Liver (tissue), 9 donors: Measurements from ENCODE around the gene GNB1. TPM values are rescaled to one million over a fixed set of nuclear protein-coding genes. Genes with fewer than 3 reads are reported as not detected.
"Not testable (repeated sequence)": the region's sequence is repeated elsewhere in the genome, so short reads cannot be mapped to it uniquely, and the experiment has no call there.

Experiments
- DNase-seq: peaks from one replicate; pipeline ENCODE4 v3.0.0-alpha.2; 2017; ENCODE audit warnings: low spot score
- H3K27ac ChIP-seq, 2 donors: one replicate each; pipeline ENCODE4 v1.7.0; 2013; ENCODE audit warnings: inconsistent platforms in 2 of 2, low read length in 2 of 2, control low read depth in 1 of 2, low read depth in 1 of 2, mild to moderate bottlenecking in 1 of 2
- H3K27me3 ChIP-seq, 4 donors: one replicate each; pipeline versions ENCODE4 v1.6.1 to v1.7.0; 2013; ENCODE audit warnings: low read length in 3 of 4, inconsistent platforms in 1 of 4, mild to moderate bottlenecking in 1 of 4, moderate library complexity in 1 of 4; ENCODE audit not compliant: control insufficient read depth in 4 of 4, insufficient read depth in 4 of 4
- H3K36me3 ChIP-seq, 4 donors: one replicate each; pipeline versions ENCODE4 v1.6.1 to v1.7.0; 2013; ENCODE audit warnings: low read length in 3 of 4, mild to moderate bottlenecking in 3 of 4, low read depth in 1 of 4, moderate library complexity in 1 of 4; ENCODE audit not compliant: control insufficient read depth in 4 of 4, insufficient read depth in 3 of 4
- H3K4me1 ChIP-seq, 4 donors: one replicate each; pipeline versions ENCODE4 v1.6.1 to v1.7.0; 2013; ENCODE audit warnings: low read length in 3 of 4, mild to moderate bottlenecking in 3 of 4, moderate library complexity in 1 of 4; ENCODE audit not compliant: control insufficient read depth in 4 of 4, insufficient read depth in 4 of 4
- H3K4me3 ChIP-seq, 3 donors: one replicate each; pipeline versions ENCODE4 v1.6.1 to v1.7.0; 2013; ENCODE audit warnings: low read length in 3 of 3, control low read depth in 1 of 3, low read depth in 1 of 3, mild to moderate bottlenecking in 1 of 3
- H3K9ac ChIP-seq, 2 donors: one replicate each; pipeline ENCODE4 v1.7.0; 2013; ENCODE audit warnings: low read length in 2 of 2, mild to moderate bottlenecking in 2 of 2, moderate library complexity in 2 of 2, control low read depth in 1 of 2, low read depth in 1 of 2
- H3K9me3 ChIP-seq, 4 donors: one replicate each; pipeline versions ENCODE4 v1.6.1 to v1.7.0; 2013; ENCODE audit warnings: low read length in 3 of 4; ENCODE audit not compliant: control insufficient read depth in 4 of 4
- FOXA1 ChIP-seq: IDR thresholded peaks from 2 replicates; pipeline ENCODE4 v1.6.1; 2016; ENCODE audit warnings: antibody characterized with exemption
- FOXA2 ChIP-seq: IDR thresholded peaks from 2 replicates; pipeline ENCODE4 v1.6.1; 2016; ENCODE audit warnings: antibody characterized with exemption
- GABPA ChIP-seq, 2 donors: IDR thresholded peaks in 1 of 2; conservative IDR thresholded peaks in 1 of 2; 2 replicates each; pipeline ENCODE4 v1.6.1; 2016; ENCODE audit warnings: antibody characterized with exemption in 2 of 2, mild to moderate bottlenecking in 1 of 2, moderate library complexity in 1 of 2
- HNF4G ChIP-seq: IDR thresholded peaks from 2 replicates; pipeline ENCODE4 v1.6.1; 2016; ENCODE audit warnings: antibody characterized with exemption
- JUND ChIP-seq, 2 donors: IDR thresholded peaks; 2 replicates each; pipeline ENCODE4 v1.6.1; 2016; ENCODE audit warnings: antibody characterized with exemption in 2 of 2
- NR2F2 ChIP-seq: IDR thresholded peaks from 2 replicates; pipeline ENCODE4 v1.6.1; 2016; ENCODE audit warnings: antibody characterized with exemption
- RAD21 ChIP-seq, 2 donors: IDR thresholded peaks; 2 replicates each; pipeline ENCODE4 v1.6.1; 2016; ENCODE audit warnings: antibody characterized with exemption in 2 of 2, mild to moderate bottlenecking in 2 of 2
- RXRA ChIP-seq, 2 donors: IDR thresholded peaks; 2 replicates each; pipeline ENCODE4 v1.6.1; 2017 to 2018; ENCODE audit warnings: antibody characterized with exemption in 2 of 2, mild to moderate bottlenecking in 1 of 2
- SP1 ChIP-seq: IDR thresholded peaks from 2 replicates; pipeline ENCODE4 v1.6.1; 2018; ENCODE audit warnings: antibody characterized with exemption, mild to moderate bottlenecking
- YY1 ChIP-seq: IDR thresholded peaks from 2 replicates; pipeline ENCODE4 v1.6.1; 2016; ENCODE audit warnings: antibody characterized with exemption, mild to moderate bottlenecking
- WGBS: extraction: QIAGEN DNeasy Blood & Tissue Kit; methylation state at CpG from one replicate; pipeline ENCODE4 v1.1.7; 2013; 5-methylcytosine and 5-hydroxymethylcytosine counted together
- polyA plus RNA-seq, 2 donors: library from polyadenylated mRNA; stranded (reverse) in 1 of 2; unstranded in 1 of 2; fragments of 200-250 nt in 1 of 2; fragments of >200 nt in 1 of 2; fragmentation: Nextera tagmentation in 1 of 2; extraction: Ambion mirVana in 1 of 2; gene quantifications; one replicate each; pipeline versions ENCODE4 v1.2.1 to v1.2.3, GENCODE V29; 2013 to 2015
- total RNA-seq, 2 donors: library from RNA; depleted of rRNA; stranded (reverse); fragments of >200 nt; gene quantifications; one replicate each; pipeline ENCODE4 v1.2.3, GENCODE V29; 2014
- TF ChIP-seq, protein P1 (sequence below): fragments of 150-350 bp; IDR thresholded peaks from 2 replicates; pipeline ENCODE4 v1.5.1; 2017; ENCODE audit warnings: improper control_type of control experiment, low read depth, low read length; ENCODE audit not compliant: missing input control
- TF ChIP-seq, protein P2 (sequence below): IDR thresholded peaks from 2 replicates; pipeline ENCODE4 v1.6.1; 2016; ENCODE audit warnings: antibody characterized with exemption, mild to moderate bottlenecking
- TF ChIP-seq, protein P3 (sequence below): IDR thresholded peaks from 2 replicates; pipeline ENCODE4 v1.6.1; 2016; ENCODE audit warnings: antibody characterized with exemption
- donor health status: healthy.
- donor health status: healthy.
- donor health status: healthy.
- donor health status: healthy.
- donor health status: healthy.

GNB1 gene
- total and polyA plus RNA-seq, 4 donors = 22.3 to 68.5 (median 52.7) TPM

DNA sequence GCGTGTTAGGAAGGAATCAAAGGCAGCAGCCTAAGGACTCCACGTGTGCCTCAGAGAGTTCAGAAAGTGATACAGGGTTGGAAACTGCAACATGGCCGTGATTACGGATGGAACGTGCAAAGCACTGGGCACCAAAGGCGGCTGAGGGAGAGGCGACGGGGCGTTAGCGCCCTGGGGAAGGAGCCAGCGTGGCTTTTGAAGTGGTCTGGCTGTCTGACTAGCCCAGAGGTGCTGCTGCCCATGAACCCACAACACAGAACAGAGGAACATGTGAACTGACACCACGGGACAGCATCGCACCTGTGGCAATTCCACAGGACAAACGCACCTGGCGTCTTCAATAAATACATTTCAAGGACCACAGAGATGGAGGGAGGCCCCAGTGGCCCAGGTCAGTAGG is 46.2 kb upstream of the GNB1 start:
- H3K9ac ChIP-seq = no peak overlapping the region
- no peaks in the 10 kb centered on the region for H3K9me3 ChIP-seq
- H3K27me3 ChIP-seq = no peaks in the 10 kb centered on the region
- 79% methylated on average over 15 of the region's 15 CpGs for WGBS
- H3K4me3 ChIP-seq = no peak overlapping the region
- DNase-seq = no peak
- peaks cover 2 to 11% (median 6%) of the 10 kb centered on the region in 4 donors for H3K4me1 ChIP-seq
- no peaks in the 10 kb centered on the region for H3K36me3 ChIP-seq
- no peak overlapping the region for H3K27ac ChIP-seq
- TF ChIP-seq, protein P1, sequence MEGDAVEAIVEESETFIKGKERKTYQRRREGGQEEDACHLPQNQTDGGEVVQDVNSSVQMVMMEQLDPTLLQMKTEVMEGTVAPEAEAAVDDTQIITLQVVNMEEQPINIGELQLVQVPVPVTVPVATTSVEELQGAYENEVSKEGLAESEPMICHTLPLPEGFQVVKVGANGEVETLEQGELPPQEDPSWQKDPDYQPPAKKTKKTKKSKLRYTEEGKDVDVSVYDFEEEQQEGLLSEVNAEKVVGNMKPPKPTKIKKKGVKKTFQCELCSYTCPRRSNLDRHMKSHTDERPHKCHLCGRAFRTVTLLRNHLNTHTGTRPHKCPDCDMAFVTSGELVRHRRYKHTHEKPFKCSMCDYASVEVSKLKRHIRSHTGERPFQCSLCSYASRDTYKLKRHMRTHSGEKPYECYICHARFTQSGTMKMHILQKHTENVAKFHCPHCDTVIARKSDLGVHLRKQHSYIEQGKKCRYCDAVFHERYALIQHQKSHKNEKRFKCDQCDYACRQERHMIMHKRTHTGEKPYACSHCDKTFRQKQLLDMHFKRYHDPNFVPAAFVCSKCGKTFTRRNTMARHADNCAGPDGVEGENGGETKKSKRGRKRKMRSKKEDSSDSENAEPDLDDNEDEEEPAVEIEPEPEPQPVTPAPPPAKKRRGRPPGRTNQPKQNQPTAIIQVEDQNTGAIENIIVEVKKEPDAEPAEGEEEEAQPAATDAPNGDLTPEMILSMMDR = no peak
- TF ChIP-seq, protein P2, sequence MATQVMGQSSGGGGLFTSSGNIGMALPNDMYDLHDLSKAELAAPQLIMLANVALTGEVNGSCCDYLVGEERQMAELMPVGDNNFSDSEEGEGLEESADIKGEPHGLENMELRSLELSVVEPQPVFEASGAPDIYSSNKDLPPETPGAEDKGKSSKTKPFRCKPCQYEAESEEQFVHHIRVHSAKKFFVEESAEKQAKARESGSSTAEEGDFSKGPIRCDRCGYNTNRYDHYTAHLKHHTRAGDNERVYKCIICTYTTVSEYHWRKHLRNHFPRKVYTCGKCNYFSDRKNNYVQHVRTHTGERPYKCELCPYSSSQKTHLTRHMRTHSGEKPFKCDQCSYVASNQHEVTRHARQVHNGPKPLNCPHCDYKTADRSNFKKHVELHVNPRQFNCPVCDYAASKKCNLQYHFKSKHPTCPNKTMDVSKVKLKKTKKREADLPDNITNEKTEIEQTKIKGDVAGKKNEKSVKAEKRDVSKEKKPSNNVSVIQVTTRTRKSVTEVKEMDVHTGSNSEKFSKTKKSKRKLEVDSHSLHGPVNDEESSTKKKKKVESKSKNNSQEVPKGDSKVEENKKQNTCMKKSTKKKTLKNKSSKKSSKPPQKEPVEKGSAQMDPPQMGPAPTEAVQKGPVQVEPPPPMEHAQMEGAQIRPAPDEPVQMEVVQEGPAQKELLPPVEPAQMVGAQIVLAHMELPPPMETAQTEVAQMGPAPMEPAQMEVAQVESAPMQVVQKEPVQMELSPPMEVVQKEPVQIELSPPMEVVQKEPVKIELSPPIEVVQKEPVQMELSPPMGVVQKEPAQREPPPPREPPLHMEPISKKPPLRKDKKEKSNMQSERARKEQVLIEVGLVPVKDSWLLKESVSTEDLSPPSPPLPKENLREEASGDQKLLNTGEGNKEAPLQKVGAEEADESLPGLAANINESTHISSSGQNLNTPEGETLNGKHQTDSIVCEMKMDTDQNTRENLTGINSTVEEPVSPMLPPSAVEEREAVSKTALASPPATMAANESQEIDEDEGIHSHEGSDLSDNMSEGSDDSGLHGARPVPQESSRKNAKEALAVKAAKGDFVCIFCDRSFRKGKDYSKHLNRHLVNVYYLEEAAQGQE = no peak
- TF ChIP-seq RAD21 (IDR thresholded peaks at IDR 0.05) (no peak), NR2F2 (no peak), FOXA1 (no peak), SP1 (no peak), HNF4G (no peak), YY1 (no peak), RXRA (IDR thresholded peaks at IDR 0.05) (no peak)
- TF ChIP-seq, protein P3, sequence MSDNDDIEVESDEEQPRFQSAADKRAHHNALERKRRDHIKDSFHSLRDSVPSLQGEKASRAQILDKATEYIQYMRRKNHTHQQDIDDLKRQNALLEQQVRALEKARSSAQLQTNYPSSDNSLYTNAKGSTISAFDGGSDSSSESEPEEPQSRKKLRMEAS = no peak

DNA sequence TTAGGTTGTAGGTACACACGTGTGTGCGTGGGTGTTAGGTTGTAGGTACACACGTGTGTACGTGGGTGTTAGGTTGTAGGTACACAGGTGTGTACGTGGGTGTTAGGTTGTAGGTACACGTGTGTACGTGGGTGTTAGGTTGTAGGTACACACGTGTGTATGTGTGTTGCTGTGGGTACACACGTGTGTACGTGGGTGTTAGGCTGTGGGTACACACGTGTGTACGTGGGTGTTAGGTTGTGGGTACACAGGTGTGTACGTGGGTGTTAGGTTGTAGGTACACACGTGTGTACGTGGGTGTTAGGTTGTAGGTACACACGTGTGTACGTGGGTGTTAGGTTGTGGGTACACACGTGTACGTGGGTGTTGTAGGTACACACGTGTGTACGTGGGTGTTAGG is 44.0 kb upstream of the GNB1 start:
- H3K27ac ChIP-seq, H3K4me1 ChIP-seq, H3K9ac ChIP-seq, H3K36me3 ChIP-seq, H3K4me3 ChIP-seq, H3K9me3 ChIP-seq, H3K27me3 ChIP-seq, DNase-seq: not testable (repeated sequence)
- WGBS = 85% methylated on average over 21 of the region's 21 CpGs

DNA sequence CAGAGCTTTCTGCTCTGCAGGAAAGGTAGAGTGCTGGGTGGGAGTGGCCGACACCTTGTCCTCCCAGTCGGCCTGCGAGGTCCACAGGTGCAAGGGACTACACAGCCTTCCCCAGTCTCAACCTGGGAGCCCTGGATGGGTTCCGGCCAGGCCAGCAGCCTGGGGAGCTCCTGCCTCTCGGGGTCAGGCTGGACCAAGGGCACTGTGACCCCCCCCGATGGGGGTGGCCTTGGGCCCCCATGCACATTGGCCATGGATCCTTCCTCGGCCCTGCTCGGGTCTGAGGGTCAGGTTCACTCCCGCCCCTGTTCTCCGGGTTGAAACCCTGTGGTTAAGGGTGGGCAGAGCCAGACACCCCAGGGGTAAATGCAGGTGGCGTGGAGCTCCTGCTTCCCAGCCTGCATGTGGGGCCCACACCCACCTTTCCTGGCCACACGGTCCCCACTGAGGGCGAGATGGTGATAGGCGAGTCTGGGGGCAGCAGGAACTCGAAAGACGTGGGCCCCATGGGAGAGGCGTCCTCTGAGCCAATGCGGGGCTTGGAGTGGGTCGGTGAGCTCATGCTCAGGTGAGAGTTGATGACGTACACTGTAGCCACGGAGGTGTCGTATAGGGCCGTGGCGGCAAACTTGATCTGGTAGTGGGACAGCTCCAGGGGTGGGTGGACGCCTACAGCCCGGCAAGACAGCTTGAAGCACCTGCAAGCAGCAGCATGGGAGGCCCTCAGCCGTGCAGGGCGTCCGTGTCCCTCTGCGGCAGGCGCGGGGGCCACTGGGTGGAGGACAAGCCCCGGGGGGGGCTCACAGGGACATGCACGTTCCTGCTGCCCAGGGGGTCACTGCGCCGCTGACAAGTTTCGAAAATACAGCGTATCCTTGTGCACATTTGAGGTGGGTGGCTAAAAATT is 39.0 kb upstream of the GNB1 start:
- Histone ChIP-seq H3K9me3 (no peaks in the 10 kb centered on the region), H3K27me3 (no peaks in the 10 kb centered on the region), H3K4me1 (peaks cover 4 to 13% (median 8%) of the 10 kb centered on the region in 4 donors), H3K27ac (no peak overlapping the region), H3K36me3 (no peaks in the 10 kb centered on the region), H3K4me3 (no peak overlapping the region), H3K9ac (no peak overlapping the region)
- 91% methylated on average over 38 of the region's 38 CpGs for WGBS
- DNase-seq = no peak
- TF ChIP-seq GABPA (IDR thresholded peaks at IDR 0.05 in 1 of 2, conservative IDR thresholded peaks at IDR 0.05 in 1 of 2) (no peak), JUND (IDR thresholded peaks at IDR 0.05) (no peak), FOXA2 (no peak)
- TF ChIP-seq, protein P3 = no peak
- TF ChIP-seq, protein P2 = no peak
